ES-I3 (cell line): ENCODE results near the gene VPS37D.
"Not testable (repeated sequence)": the region's sequence is repeated elsewhere in the genome, so short reads cannot be mapped to it uniquely, and the experiment has no call there.

Source experiments
- H3K36me3 ChIP-seq: 2 replicates; pipeline ENCODE4 v1.6.1; 2013; ENCODE audit warnings: mild to moderate bottlenecking, low read length, control low read depth, moderate library complexity; ENCODE audit not compliant: insufficient read depth
- H3K4me1 ChIP-seq: 2 replicates; pipeline ENCODE4 v1.6.1; 2013; ENCODE audit warnings: mild to moderate bottlenecking, control low read depth, low read length; ENCODE audit not compliant: insufficient read depth
- H3K9ac ChIP-seq: 2 replicates; pipeline ENCODE4 v1.6.1; 2013; ENCODE audit warnings: low read depth, mild to moderate bottlenecking, low read length, moderate library complexity
- H3K9me3 ChIP-seq: 2 replicates; pipeline ENCODE4 v1.6.1; 2013; ENCODE audit warnings: mild to moderate bottlenecking, low read length, moderate library complexity; ENCODE audit not compliant: control insufficient read depth, insufficient read depth

The VPS37D gene

GRCh38 chr7:73659983-73660382, 7.6 kb upstream of the VPS37D start:
- Histone ChIP-seq H3K4me1 (no peaks in the 10 kb centered on the region), H3K9ac (no peak overlapping the region), H3K9me3 (no peaks in the 10 kb centered on the region), H3K36me3 (no peaks in the 10 kb centered on the region)

- H3K9ac ChIP-seq, H3K4me1 ChIP-seq, H3K9me3 ChIP-seq, H3K36me3 ChIP-seq: not testable (repeated sequence)
These were observed 7.0 kb upstream of the VPS37D start for GRCh38 chr7:73660594-73660993.

GRCh38 chr7:73663033-73663432, 4.6 kb upstream of the VPS37D start:
- H3K36me3 ChIP-seq: no peaks in the 10 kb centered on the region
- no peaks in the 10 kb centered on the region for H3K9me3 ChIP-seq
- no peak overlapping the region for H3K9ac ChIP-seq
- no peaks in the 10 kb centered on the region for H3K4me1 ChIP-seq

- Histone ChIP-seq H3K9ac (peak overlapping the region; percentile 68), H3K9me3 (no peaks in the 10 kb centered on the region), H3K36me3 (no peaks in the 10 kb centered on the region), H3K4me1 (peaks cover 21% of the 10 kb centered on the region; the same call in 1 of the 2 replicates)
These were observed 663 bp downstream of the VPS37D start for GRCh38 chr7:73668103-73668885.

- H3K36me3 ChIP-seq: no peaks in the 10 kb centered on the region
- H3K9ac ChIP-seq: peak overlapping the region; percentile 68; the same call in 1 of the 2 replicates
- peaks cover 21% of the 10 kb centered on the region; the same call in 1 of the 2 replicates for H3K4me1 ChIP-seq
- H3K9me3 ChIP-seq: no peaks in the 10 kb centered on the region
These were observed 1.2 kb downstream of the VPS37D start for GRCh38 chr7:73668886-73669230.

- Histone ChIP-seq H3K9ac (no peak overlapping the region), H3K4me1 (peaks cover 21% of the 10 kb centered on the region; the same call in 1 of the 2 replicates)
These were observed 1.7 kb downstream of the VPS37D start for GRCh38 chr7:73669288-73669701.

GRCh38 chr7:73669858-73670385, 2.3 kb downstream of the VPS37D start:
- Histone ChIP-seq H3K9ac (no peak overlapping the region), H3K4me1 (peaks cover 21% of the 10 kb centered on the region; the same call in 1 of the 2 replicates), H3K36me3 (no peaks in the 10 kb centered on the region), H3K9me3 (no peaks in the 10 kb centered on the region)

More at GRCh38 chr7:73669288-73669701, 1.7 kb downstream of the VPS37D start:
- Histone ChIP-seq H3K9me3 (no peaks in the 10 kb centered on the region), H3K36me3 (no peaks in the 10 kb centered on the region)

- H3K36me3 ChIP-seq: no peaks in the 10 kb centered on the region
- peaks cover 21% of the 10 kb centered on the region; the same call in 1 of the 2 replicates for H3K4me1 ChIP-seq
- H3K9me3 ChIP-seq: no peaks in the 10 kb centered on the region
- H3K9ac ChIP-seq: no peak overlapping the region
These were observed 3.7 kb downstream of the VPS37D start for GRCh38 chr7:73671322-73671661.

- Histone ChIP-seq H3K36me3 (no peaks in the 10 kb centered on the region), H3K4me1 (peaks cover 21% of the 10 kb centered on the region; the same call in 1 of the 2 replicates), H3K9ac (no peak overlapping the region), H3K9me3 (no peaks in the 10 kb centered on the region)
These were observed 4.3 kb downstream of the VPS37D start for GRCh38 chr7:73671857-73672445.

GRCh38 chr7:73674468-73675124, 7.0 kb downstream of the VPS37D start:
- Histone ChIP-seq H3K4me1 (peaks cover 14% of the 10 kb centered on the region; the same call in 1 of the 2 replicates), H3K9me3 (no peaks in the 10 kb centered on the region), H3K9ac (no peak overlapping the region), H3K36me3 (no peaks in the 10 kb centered on the region)

- H3K4me1 ChIP-seq, H3K36me3 ChIP-seq, H3K9ac ChIP-seq, H3K9me3 ChIP-seq: not testable (repeated sequence)
These were observed 8.4 kb downstream of the VPS37D start for GRCh38 chr7:73676062-73676461.

GRCh38 chr7:73678862-73679261, 11.2 kb downstream of the VPS37D start:
- no peaks in the 10 kb centered on the region for H3K9me3 ChIP-seq
- H3K9ac ChIP-seq: no peak overlapping the region
- H3K36me3 ChIP-seq: no peaks in the 10 kb centered on the region
- H3K4me1 ChIP-seq: peaks cover 9% of the 10 kb centered on the region; the same call in 1 of the 2 replicates

GRCh38 chr7:73679709-73680108, 12.1 kb downstream of the VPS37D start:
- Histone ChIP-seq H3K9me3 (no peaks in the 10 kb centered on the region), H3K4me1 (peaks cover 9% of the 10 kb centered on the region; the same call in 1 of the 2 replicates), H3K36me3 (no peaks in the 10 kb centered on the region), H3K9ac (no peak overlapping the region)

GRCh38 chr7:73680501-73680900, 12.9 kb downstream of the VPS37D start:
- Histone ChIP-seq H3K36me3 (no peaks in the 10 kb centered on the region), H3K9me3 (no peaks in the 10 kb centered on the region), H3K4me1 (peaks cover 9% of the 10 kb centered on the region; the same call in 1 of the 2 replicates), H3K9ac (no peak overlapping the region)
